HL-60 (cell line): Measurements from ENCODE around the gene TAF3.

Experiments used
- DNase-seq, 2 experiments: peaks; one replicate each; pipeline ENCODE4 v3.0.0-alpha.2; 2010 to 2020; ENCODE audit warnings: low read depth in 1 of 2, low spot score in 1 of 2
- H3K27ac ChIP-seq: fragments of 250-450 bp; sonication (Bioruptor Pico); replicated peaks from 2 replicates; pipeline ENCODE4 v1.5.1; 2020; ENCODE audit warnings: mild to moderate bottlenecking, moderate library complexity
- H3K27me3 ChIP-seq: fragments of 250-450 bp; sonication (Bioruptor Pico); 2 replicates; pipeline ENCODE4 v1.5.1; 2021; ENCODE audit warnings: mild to moderate bottlenecking, moderate library complexity; ENCODE audit not compliant: insufficient read depth, poor library complexity, severe bottlenecking
- H3K4me3 ChIP-seq: replicated peaks from 2 replicates; pipeline ENCODE4 v1.5.1; 2011; ENCODE audit warnings: mild to moderate bottlenecking, control low read depth, low read length; ENCODE audit not compliant: insufficient read depth
- CTCF ChIP-seq: IDR thresholded peaks from one replicate; pipeline ENCODE4 v1.5.1; 2011; ENCODE audit warnings: low read length, control low read depth, inconsistent platforms; ENCODE audit not compliant: insufficient read depth
- GABPA ChIP-seq: IDR thresholded peaks from 2 replicates; pipeline ENCODE4 v1.6.1; 2012; ENCODE audit warnings: low read depth
- POLR2AphosphoS5 ChIP-seq: IDR thresholded peaks from 2 replicates; pipeline ENCODE4 v1.6.1; 2012; ENCODE audit warnings: low read depth
- REST ChIP-seq: IDR thresholded peaks from 2 replicates; pipeline ENCODE4 v1.6.1; 2012; ENCODE audit warnings: low read depth; ENCODE audit not compliant: insufficient replicate concordance
- SPI1 ChIP-seq: IDR thresholded peaks from 2 replicates; pipeline ENCODE4 v1.6.1; 2012; ENCODE audit warnings: low read depth, mild to moderate bottlenecking, borderline replicate concordance

The TAF3 gene

GRCh38 chr10:7933757-7934156 lies 115.5 kb downstream of the TAF3 start:
- TF ChIP-seq SPI1, result no peak
- TF ChIP-seq GABPA, result no peak
- TF ChIP-seq POLR2AphosphoS5, result no peak
- TF ChIP-seq REST, result no peak
- no peak for TF ChIP-seq CTCF
- no peak for DNase-seq
- Histone ChIP-seq H3K4me3 (no peak overlapping the region), H3K27me3 (no peaks in the 10 kb centered on the region), H3K27ac (no peak overlapping the region)

- no peak overlapping the region for H3K27ac ChIP-seq
- no peak for DNase-seq
- no peaks in the 10 kb centered on the region for H3K27me3 ChIP-seq
- no peak overlapping the region for H3K4me3 ChIP-seq
- TF ChIP-seq POLR2AphosphoS5 (no peak), GABPA (no peak), CTCF (no peak), SPI1 (no peak), REST (no peak)
These were observed 119.1 kb downstream of the TAF3 start for GRCh38 chr10:7937315-7937945.

GRCh38 chr10:7941576-7941975 lies 123.3 kb downstream of the TAF3 start:
- Histone ChIP-seq H3K27me3 (no peaks in the 10 kb centered on the region), H3K27ac (no peak overlapping the region), H3K4me3 (no peak overlapping the region)
- no peak for DNase-seq
- TF ChIP-seq SPI1 (no peak), REST (no peak), POLR2AphosphoS5 (no peak), CTCF (no peak), GABPA (no peak)
